Neutrophil (primary cell): ENCODE measurements around the gene LIPG.

ENCODE experiments used
- H3K27ac ChIP-seq: fragments of 200-600 bp; sonication (generic); 2 replicates; pipeline ENCODE4 v1.5.1; 2016; ENCODE audit warnings: mild to moderate bottlenecking, moderate library complexity
- H3K27me3 ChIP-seq: fragments of 200-600 bp; sonication (generic); 2 replicates; pipeline ENCODE4 v1.6.0; 2016; ENCODE audit warnings: mild to moderate bottlenecking
- H3K36me3 ChIP-seq: fragments of 200-600 bp; sonication (generic); 2 replicates; pipeline ENCODE4 v1.5.1; 2017
- H3K4me1 ChIP-seq, 2 experiments: fragments of 200-600 bp in 1 of 2; sonication (generic) in 1 of 2; 1 replicate in 1 of 2; 2 replicates in 1 of 2; pipeline versions ENCODE4 v1.5.1 to v1.6.1; 2013 to 2016; ENCODE audit warnings: low read depth in 1 of 2, low read length in 1 of 2, mild to moderate bottlenecking in 1 of 2, moderate library complexity in 1 of 2; ENCODE audit not compliant: control insufficient read depth in 1 of 2, insufficient read depth in 1 of 2
- H3K4me3 ChIP-seq, 2 experiments: fragments of 200-600 bp in 1 of 2; sonication (generic) in 1 of 2; 1 replicate in 1 of 2; 2 replicates in 1 of 2; pipeline ENCODE4 v1.5.1; 2013 to 2016; ENCODE audit warnings: low read depth in 1 of 2, low read length in 1 of 2, mild to moderate bottlenecking in 1 of 2, moderate library complexity in 1 of 2
- H3K9me3 ChIP-seq: fragments of 200-600 bp; sonication (generic); 2 replicates; pipeline ENCODE4 v1.5.1; 2016
- TF ChIP-seq, protein P1 (sequence below): fragments of 200-600 bp; sonication (generic); IDR thresholded peaks from 2 replicates; pipeline ENCODE4 v1.5.1; 2016; ENCODE audit warnings: antibody characterized with exemption

LIPG gene

GRCh38 chr18:49564518-49564834 lies 2.6 kb downstream of the LIPG start:
- Histone ChIP-seq H3K4me1 (peaks cover 0 to 8% of the 10 kb centered on the region in 2 experiments), H3K27ac (no peak overlapping the region), H3K36me3 (no peaks in the 10 kb centered on the region), H3K9me3 (no peaks in the 10 kb centered on the region), H3K4me3 (no peak overlapping the region), H3K27me3 (peaks cover 77% of the 10 kb centered on the region)
- TF ChIP-seq, protein P1, sequence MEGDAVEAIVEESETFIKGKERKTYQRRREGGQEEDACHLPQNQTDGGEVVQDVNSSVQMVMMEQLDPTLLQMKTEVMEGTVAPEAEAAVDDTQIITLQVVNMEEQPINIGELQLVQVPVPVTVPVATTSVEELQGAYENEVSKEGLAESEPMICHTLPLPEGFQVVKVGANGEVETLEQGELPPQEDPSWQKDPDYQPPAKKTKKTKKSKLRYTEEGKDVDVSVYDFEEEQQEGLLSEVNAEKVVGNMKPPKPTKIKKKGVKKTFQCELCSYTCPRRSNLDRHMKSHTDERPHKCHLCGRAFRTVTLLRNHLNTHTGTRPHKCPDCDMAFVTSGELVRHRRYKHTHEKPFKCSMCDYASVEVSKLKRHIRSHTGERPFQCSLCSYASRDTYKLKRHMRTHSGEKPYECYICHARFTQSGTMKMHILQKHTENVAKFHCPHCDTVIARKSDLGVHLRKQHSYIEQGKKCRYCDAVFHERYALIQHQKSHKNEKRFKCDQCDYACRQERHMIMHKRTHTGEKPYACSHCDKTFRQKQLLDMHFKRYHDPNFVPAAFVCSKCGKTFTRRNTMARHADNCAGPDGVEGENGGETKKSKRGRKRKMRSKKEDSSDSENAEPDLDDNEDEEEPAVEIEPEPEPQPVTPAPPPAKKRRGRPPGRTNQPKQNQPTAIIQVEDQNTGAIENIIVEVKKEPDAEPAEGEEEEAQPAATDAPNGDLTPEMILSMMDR = no peak

GRCh38 chr18:49565101-49565500 lies 3.2 kb downstream of the LIPG start:
- peaks cover 0 to 8% of the 10 kb centered on the region in 2 experiments for H3K4me1 ChIP-seq
- H3K27me3 ChIP-seq = peaks cover 71% of the 10 kb centered on the region

GRCh38 chr18:49565612-49566011 lies 3.8 kb downstream of the LIPG start:
- no peak overlapping the region for H3K27ac ChIP-seq
- peaks cover 0 to 8% of the 10 kb centered on the region in 2 experiments for H3K4me1 ChIP-seq
- no peaks in the 10 kb centered on the region for H3K9me3 ChIP-seq
- TF ChIP-seq, protein P1 = no peak
- no peaks in the 10 kb centered on the region for H3K36me3 ChIP-seq
- peaks cover 65% of the 10 kb centered on the region for H3K27me3 ChIP-seq
- H3K4me3 ChIP-seq = no peak overlapping the region

More at GRCh38 chr18:49565101-49565500, 3.2 kb downstream of the LIPG start:
- no peak overlapping the region for H3K4me3 ChIP-seq
- no peaks in the 10 kb centered on the region for H3K36me3 ChIP-seq
- no peak overlapping the region for H3K27ac ChIP-seq
- TF ChIP-seq, protein P1 = no peak
- H3K9me3 ChIP-seq = no peaks in the 10 kb centered on the region

DNA sequence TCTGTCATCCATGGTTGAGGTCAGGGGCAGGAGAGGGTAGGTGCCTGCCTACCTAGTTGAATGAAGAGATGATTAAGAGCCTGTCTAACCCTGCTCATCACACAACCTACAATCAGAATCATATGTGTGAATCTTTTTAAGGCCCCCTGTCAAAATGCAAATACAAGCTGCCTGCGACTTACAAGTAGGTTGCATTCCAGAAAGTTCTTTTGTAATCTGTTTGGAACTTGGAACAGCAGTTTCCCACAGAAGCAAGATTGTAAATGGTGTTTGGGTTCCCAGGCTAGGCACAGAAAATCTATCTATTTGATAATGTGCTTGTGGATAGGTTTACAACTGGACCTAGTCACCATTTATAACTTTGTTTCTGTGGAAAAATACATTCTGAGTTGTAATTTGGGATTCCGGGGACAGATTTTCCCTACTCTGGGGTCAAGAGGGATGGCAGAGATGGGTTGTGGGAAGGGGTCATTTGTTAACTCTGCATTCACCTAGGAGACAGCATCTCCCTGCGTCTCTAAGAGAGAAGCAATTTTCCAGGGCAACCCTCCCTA lies 4.4 kb downstream of the LIPG start:
- TF ChIP-seq, protein P1 = no peak
- Histone ChIP-seq H3K27me3 (peaks cover 59% of the 10 kb centered on the region), H3K4me3 (no peak overlapping the region), H3K9me3 (no peaks in the 10 kb centered on the region), H3K4me1 (peaks cover 0 to 6% of the 10 kb centered on the region in 2 experiments), H3K27ac (no peak overlapping the region), H3K36me3 (no peaks in the 10 kb centered on the region)

DNA sequence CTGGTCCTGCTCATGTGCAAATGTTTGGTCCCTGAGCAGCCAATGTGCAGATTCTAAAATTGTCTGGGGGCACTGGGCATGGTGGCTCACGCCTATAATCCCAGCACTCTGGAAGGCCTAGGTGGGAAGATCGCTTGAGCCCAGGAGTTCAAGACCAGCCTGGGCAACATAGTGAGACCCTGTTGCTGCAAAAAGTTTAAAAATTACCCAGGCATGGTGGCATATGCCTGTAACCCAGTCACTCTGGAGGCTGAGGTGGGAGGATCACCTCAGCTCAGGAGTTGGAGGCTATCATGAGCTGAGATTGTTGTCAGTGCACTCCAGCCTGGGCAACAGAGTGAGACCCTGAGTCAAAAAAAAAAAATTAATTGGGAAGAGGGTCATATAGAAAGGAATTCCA lies 5.1 kb downstream of the LIPG start:
- Histone ChIP-seq H3K4me1 (no peaks in the 10 kb centered on the region), H3K27ac (no peak overlapping the region), H3K36me3 (no peaks in the 10 kb centered on the region), H3K27me3 (peaks cover 52% of the 10 kb centered on the region), H3K4me3 (no peak overlapping the region), H3K9me3 (no peaks in the 10 kb centered on the region)
- TF ChIP-seq, protein P1 = no peak

GRCh38 chr18:49569724-49570123 lies 7.9 kb downstream of the LIPG start:
- TF ChIP-seq, protein P1 = no peak
- Histone ChIP-seq H3K4me1 (no peaks in the 10 kb centered on the region), H3K27me3 (peaks cover 24% of the 10 kb centered on the region), H3K27ac (no peak overlapping the region), H3K36me3 (no peaks in the 10 kb centered on the region), H3K4me3 (no peak overlapping the region), H3K9me3 (no peaks in the 10 kb centered on the region)
